ENCODE data around the gene ADRA2B.

- TF ChIP-seq CTCF (IDR thresholded peaks at IDR 0.05) (no peak), POLR2A (IDR thresholded peaks at IDR 0.05) (no peak), EP300 (IDR thresholded peaks at IDR 0.05) (no peak)
These were observed 29.4 kb upstream of the ADRA2B start for GRCh38 chr2:96145848-96146152.

Measured in gastroesophageal sphincter (tissue), 3 donors.